ENCODE data around the gene NAV2.

GRCh38 chr11:20103281-20103680 lies 390.6 kb downstream of the NAV2 start:
- TF ChIP-seq CTCF (optimal IDR thresholded peaks at IDR 0.05 in 1 of 3, IDR thresholded peaks at IDR 0.05 in 1 of 3, conservative IDR thresholded peaks at IDR 0.05 in 1 of 3; ENCODE audit: extremely low read depth in 1 of 3, insufficient read depth in 2 of 3, low read length in 3 of 3) (no peak), EZH2 (IDR thresholded peaks at IDR 0.05; ENCODE audit: low read length) (no peak)
